Neuronal stem cell (in vitro differentiated cells): Measurements from ENCODE around the gene FMR1.

ENCODE experiments used
- DNase-seq: peaks from one replicate; pipeline ENCODE4 v3.0.0-alpha.2; 2013; ENCODE audit warnings: low spot score
- H2AFZ ChIP-seq: one replicate; pipeline ENCODE4 v1.6.1; 2013; ENCODE audit warnings: mild to moderate bottlenecking, low read length, inconsistent platforms
- H2AK5ac ChIP-seq: 2 replicates; pipeline ENCODE4 v1.6.1; 2013; ENCODE audit warnings: low read depth, mild to moderate bottlenecking, inconsistent platforms, low read length, moderate library complexity, mixed read lengths
- H2BK120ac ChIP-seq: 2 replicates; pipeline ENCODE4 v1.6.1; 2013; ENCODE audit warnings: low read depth, mild to moderate bottlenecking, inconsistent platforms, low read length, moderate library complexity, mixed read lengths
- H2BK12ac ChIP-seq: one replicate; pipeline ENCODE4 v1.6.1; 2013; ENCODE audit warnings: low read length, inconsistent platforms
- H2BK15ac ChIP-seq: 2 replicates; pipeline ENCODE4 v1.6.1; 2013; ENCODE audit warnings: mild to moderate bottlenecking, low read length, inconsistent platforms, mixed read lengths
- H2BK5ac ChIP-seq: one replicate; pipeline ENCODE4 v1.6.1; 2013; ENCODE audit warnings: inconsistent platforms, mild to moderate bottlenecking, low read length, moderate library complexity
- H3K14ac ChIP-seq: one replicate; pipeline ENCODE4 v1.6.1; 2013; ENCODE audit warnings: low read length, inconsistent platforms
- H3K18ac ChIP-seq: 2 replicates; pipeline ENCODE4 v1.6.1; 2013; ENCODE audit warnings: low read length, inconsistent platforms
- H3K23ac ChIP-seq: 2 replicates; pipeline ENCODE4 v1.6.1; 2013; ENCODE audit warnings: low read depth, mild to moderate bottlenecking, mixed read lengths, low read length, inconsistent platforms; ENCODE audit not compliant: poor library complexity
- H3K27ac ChIP-seq: replicated peaks from 3 replicates; pipeline ENCODE4 v1.5.1; 2013; ENCODE audit warnings: low read length, inconsistent platforms
- H3K27me3 ChIP-seq, 3 experiments: 2 replicates each; pipeline ENCODE4 v1.6.1; 2013; ENCODE audit warnings: low read length in 3 of 3, mild to moderate bottlenecking in 2 of 3, inconsistent platforms in 1 of 3, low read depth in 1 of 3, mixed read lengths in 1 of 3, moderate library complexity in 1 of 3; ENCODE audit not compliant: control insufficient read depth in 3 of 3, insufficient read depth in 3 of 3
- H3K36me3 ChIP-seq, 2 donors: replicated peaks in 1 of 2; 2 replicates each; pipeline ENCODE4 v1.6.1; 2013; ENCODE audit warnings: low read length in 2 of 2; ENCODE audit not compliant: control insufficient read depth in 2 of 2, insufficient read depth in 2 of 2
- H3K4ac ChIP-seq: 2 replicates; pipeline ENCODE4 v1.6.1; 2013; ENCODE audit warnings: inconsistent platforms, mild to moderate bottlenecking, low read length, moderate library complexity
- H3K4me1 ChIP-seq, 2 donors: 1 replicate in 1 of 2; 2 replicates in 1 of 2; pipeline ENCODE4 v1.6.1; 2013; ENCODE audit warnings: low read length in 2 of 2, low read depth in 1 of 2; ENCODE audit not compliant: control insufficient read depth in 2 of 2, insufficient read depth in 1 of 2
- H3K4me2 ChIP-seq: one replicate; pipeline ENCODE4 v1.6.1; 2013; ENCODE audit warnings: mild to moderate bottlenecking, low read length, inconsistent platforms; ENCODE audit not compliant: insufficient read depth, poor library complexity, severe bottlenecking
- H3K4me3 ChIP-seq, 2 donors: 2 replicates each; pipeline ENCODE4 v1.5.1; 2013; ENCODE audit warnings: low read length in 2 of 2, mild to moderate bottlenecking in 2 of 2, inconsistent platforms in 1 of 2, moderate library complexity in 1 of 2
- H3K79me1 ChIP-seq: one replicate; pipeline ENCODE4 v1.6.1; 2013; ENCODE audit warnings: low read depth, mild to moderate bottlenecking, inconsistent platforms, low read length, moderate library complexity
- H3K9ac ChIP-seq: one replicate; pipeline ENCODE4 v1.6.1; 2013; ENCODE audit warnings: mild to moderate bottlenecking, low read depth, low read length, inconsistent platforms; ENCODE audit not compliant: poor library complexity
- H3K9me3 ChIP-seq, 2 donors: replicated peaks in 1 of 2; 2 replicates each; pipeline versions ENCODE3 to v1.6.1; 2013; ENCODE audit warnings: low read length in 2 of 2, mild to moderate bottlenecking in 2 of 2, inconsistent platforms in 1 of 2, low read depth in 1 of 2, mixed read lengths in 1 of 2, moderate library complexity in 1 of 2; ENCODE audit not compliant: control insufficient read depth in 2 of 2, insufficient read depth in 1 of 2
- H4K8ac ChIP-seq: one replicate; pipeline ENCODE4 v1.6.1; 2013; ENCODE audit warnings: low read depth, mild to moderate bottlenecking, inconsistent platforms, low read length, moderate library complexity
- H4K91ac ChIP-seq: one replicate; pipeline ENCODE4 v1.6.1; 2013; ENCODE audit warnings: low read length, low read depth, mild to moderate bottlenecking, inconsistent platforms; ENCODE audit not compliant: poor library complexity
- WGBS, 2 donors: extraction: QIAGEN DNeasy Blood & Tissue Kit; methylation state at CpG; one replicate each; pipeline ENCODE4 v1.1.7; 2013; ENCODE audit warnings: missing lambda C conversion rate in 2 of 2, mixed read lengths in 1 of 2; ENCODE audit not compliant: insufficient read length in 2 of 2, insufficient replicate concordance in 1 of 2; ENCODE audit errors: extremely low coverage in 2 of 2; 5-methylcytosine and 5-hydroxymethylcytosine counted together

FMR1 gene

GRCh38 chrX:147923605-147924004 lies 11.9 kb downstream of the FMR1 start:
- no peak overlapping the region for H3K4me3 ChIP-seq
- whole genome bisulfite sequencing, 2 donors, result no CpG with 5 or more reads among the region's 1 CpG
- peaks cover 0 to 3% (median 0%) of the 10 kb centered on the region in 3 experiments for H3K27me3 ChIP-seq
- H2AFZ ChIP-seq, result no peak overlapping the region
- H3K79me1 ChIP-seq, result peaks cover 2% of the 10 kb centered on the region
- H3K36me3 ChIP-seq, result peaks cover 0 to 41% of the 10 kb centered on the region in 2 donors
- no peaks in the 10 kb centered on the region for H3K9me3 ChIP-seq
- no peak overlapping the region for H2BK5ac ChIP-seq
- no peak overlapping the region for H3K27ac ChIP-seq
- H3K23ac ChIP-seq, result no peak overlapping the region
- DNase-seq, result no peak
- H3K4me1 ChIP-seq, result peaks cover 0 to 2% of the 10 kb centered on the region in 2 donors
- no peak overlapping the region for H2AK5ac ChIP-seq
- no peak overlapping the region for H4K91ac ChIP-seq
- no peak overlapping the region for H3K4ac ChIP-seq
- no peak overlapping the region for H3K14ac ChIP-seq
- no peak overlapping the region for H3K18ac ChIP-seq
- H4K8ac ChIP-seq, result no peak overlapping the region
- H2BK15ac ChIP-seq, result no peak overlapping the region
- no peak overlapping the region for H2BK12ac ChIP-seq
- H3K9ac ChIP-seq, result no peak overlapping the region
- H2BK120ac ChIP-seq, result no peak overlapping the region
- no peak overlapping the region for H3K4me2 ChIP-seq

- H3K27ac ChIP-seq, result no peak overlapping the region
- no CpG with 5 or more reads among the region's 4 CpGs for WGBS, 2 donors
- no peak overlapping the region for H2BK120ac ChIP-seq
Measured at GRCh38 chrX:147927256-147927655, 15.5 kb downstream of the FMR1 start.

GRCh38 chrX:147933815-147934214 lies 22.1 kb downstream of the FMR1 start:
- no peak overlapping the region for H3K18ac ChIP-seq
- no peak overlapping the region for H4K91ac ChIP-seq
- no peaks in the 10 kb centered on the region for H3K4me1 ChIP-seq
- H3K9ac ChIP-seq, result no peak overlapping the region
- no peak for DNase-seq
- no peak overlapping the region for H3K4ac ChIP-seq
- H4K8ac ChIP-seq, result no peak overlapping the region
- H3K27ac ChIP-seq, result no peak overlapping the region
- H3K27me3 ChIP-seq, result no peaks in the 10 kb centered on the region
- peaks cover 2 to 98% of the 10 kb centered on the region in 2 donors for H3K36me3 ChIP-seq
- no peak overlapping the region for H3K4me2 ChIP-seq
- no peak overlapping the region for H3K14ac ChIP-seq
- no CpG with 5 or more reads among the region's 1 CpG for WGBS, 2 donors
- no peak overlapping the region for H2AFZ ChIP-seq
- H3K79me1 ChIP-seq, result no peaks in the 10 kb centered on the region
- no peak overlapping the region for H2BK12ac ChIP-seq
- no peak overlapping the region for H2BK120ac ChIP-seq
- no peaks in the 10 kb centered on the region for H3K9me3 ChIP-seq
- no peak overlapping the region for H2BK15ac ChIP-seq
- H2AK5ac ChIP-seq, result no peak overlapping the region
- no peak overlapping the region for H3K4me3 ChIP-seq
- H3K23ac ChIP-seq, result no peak overlapping the region
- no peak overlapping the region for H2BK5ac ChIP-seq

More at GRCh38 chrX:147927256-147927655, 15.5 kb downstream of the FMR1 start:
- no peaks in the 10 kb centered on the region for H3K9me3 ChIP-seq
- no peak overlapping the region for H2AK5ac ChIP-seq
- no peaks in the 10 kb centered on the region for H3K4me1 ChIP-seq
- no peak overlapping the region for H2BK5ac ChIP-seq
- no peak overlapping the region for H2BK12ac ChIP-seq
- no peak overlapping the region for H2BK15ac ChIP-seq
- no peak overlapping the region for H3K14ac ChIP-seq
- no peak overlapping the region for H4K91ac ChIP-seq
- no peak overlapping the region for H3K4me3 ChIP-seq
- DNase-seq, result no peak
- no peak overlapping the region for H3K4me2 ChIP-seq
- H2AFZ ChIP-seq, result no peak overlapping the region
- H3K18ac ChIP-seq, result no peak overlapping the region
- H3K23ac ChIP-seq, result no peak overlapping the region
- H3K36me3 ChIP-seq, result peaks cover 2 to 78% of the 10 kb centered on the region in 2 donors
- H4K8ac ChIP-seq, result no peak overlapping the region
- H3K9ac ChIP-seq, result no peak overlapping the region
- no peak overlapping the region for H3K4ac ChIP-seq
- H3K27me3 ChIP-seq, result no peaks in the 10 kb centered on the region
- no peaks in the 10 kb centered on the region for H3K79me1 ChIP-seq

- no peak for DNase-seq
- Histone ChIP-seq H3K18ac (no peak overlapping the region), H3K36me3 (peaks cover 0 to 95% of the 10 kb centered on the region in 2 donors), H3K4me1 (no peaks in the 10 kb centered on the region), H3K4me2 (no peak overlapping the region), H3K27me3 (no peaks in the 10 kb centered on the region), H2BK120ac (no peak overlapping the region), H2AFZ (no peak overlapping the region), H2BK12ac (no peak overlapping the region), H2BK5ac (no peak overlapping the region), H3K27ac (no peak overlapping the region), H4K8ac (no peak overlapping the region), H3K79me1 (no peaks in the 10 kb centered on the region), H3K9me3 (no peaks in the 10 kb centered on the region), H2AK5ac (no peak overlapping the region), H3K14ac (no peak overlapping the region), H4K91ac (no peak overlapping the region), H3K9ac (no peak overlapping the region), H3K4ac (no peak overlapping the region), H3K4me3 (no peak overlapping the region), H2BK15ac (no peak overlapping the region), H3K23ac (no peak overlapping the region)
- no CpG with 5 or more reads among the region's 3 CpGs for WGBS, 2 donors
Measured at GRCh38 chrX:147935156-147935758, 23.5 kb downstream of the FMR1 start.
